Measurements from ENCODE around the gene GPD2. TPM values are rescaled to one million over a fixed set of nuclear protein-coding genes. Genes with fewer than 3 reads are reported as not detected.

Gene GPD2
- total and polyA plus RNA-seq, 12 donors = 4.5 to 33.8 (median 14.5) TPM

GRCh38 chr2:156513219-156513618, 77.0 kb downstream of the GPD2 start:
- no peak overlapping the region for H3K4me3 ChIP-seq
- no peaks in the 10 kb centered on the region for H3K9me3 ChIP-seq (replicated peaks in 1 of 3)
- H3K4me1 ChIP-seq (replicated peaks in 1 of 2) = no peaks in the 10 kb centered on the region
- no peaks in the 10 kb centered on the region for H3K27me3 ChIP-seq
- 85 to 95% (median 88%) methylated on average over 2 of the region's 2 CpGs for WGBS, 4 donors
- no peak for DNase-seq
- intact Hi-C loops (cut with DNase I) = no loop called here
- TF ChIP-seq POLR2A (IDR thresholded peaks at IDR 0.05) (no peak), CTCF (IDR thresholded peaks at IDR 0.05) (no peak)
- peaks cover 0 to 4% of the 10 kb centered on the region in 2 donors for H3K36me3 ChIP-seq (replicated peaks in 1 of 2)
- H3K27ac ChIP-seq = no peak overlapping the region

- no peaks in the 10 kb centered on the region for H3K9me3 ChIP-seq (replicated peaks in 1 of 3)
- peaks cover 0 to 4% of the 10 kb centered on the region in 2 donors for H3K36me3 ChIP-seq (replicated peaks in 1 of 2)
- H3K27ac ChIP-seq = no peak overlapping the region
- no peaks in the 10 kb centered on the region for H3K27me3 ChIP-seq
- TF ChIP-seq CTCF (IDR thresholded peaks at IDR 0.05) (no peak), POLR2A (IDR thresholded peaks at IDR 0.05) (no peak)
- no peaks in the 10 kb centered on the region for H3K4me1 ChIP-seq (replicated peaks in 1 of 2)
- intact Hi-C loops (cut with DNase I) = no loop called here
- DNase-seq = no peak
- no peak overlapping the region for H3K4me3 ChIP-seq
Measured at GRCh38 chr2:156517419-156517818, 81.2 kb downstream of the GPD2 start.

DNA sequence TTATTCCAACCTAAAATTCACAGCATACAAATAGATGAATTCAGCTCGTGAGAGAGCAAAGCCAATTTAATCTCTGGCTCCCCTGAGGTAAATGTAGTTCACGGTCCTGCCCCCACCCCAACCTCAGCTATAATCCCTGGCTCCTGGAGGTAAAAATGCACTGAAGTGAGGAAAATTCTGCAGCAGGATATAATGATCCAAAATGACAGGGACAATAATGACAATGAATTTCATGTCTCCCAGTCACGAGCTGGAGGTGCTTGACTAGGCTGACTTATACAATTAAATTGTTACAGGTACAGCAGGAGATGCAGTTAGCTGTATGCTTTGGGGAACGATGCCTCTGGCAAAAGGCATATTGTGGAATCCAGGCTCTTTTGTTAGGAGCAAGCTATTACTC, 82.0 kb downstream of the GPD2 start:
- DNase-seq = no peak
- 83 to 93% (median 91%) methylated on average over 4 of the region's 4 CpGs for WGBS, 4 donors
- Histone ChIP-seq H3K9me3 (replicated peaks in 1 of 3) (no peaks in the 10 kb centered on the region), H3K27me3 (no peaks in the 10 kb centered on the region), H3K27ac (no peak overlapping the region), H3K4me3 (no peak overlapping the region), H3K36me3 (replicated peaks in 1 of 2) (peaks cover 0 to 4% of the 10 kb centered on the region in 2 donors), H3K4me1 (replicated peaks in 1 of 2) (no peaks in the 10 kb centered on the region)
- intact Hi-C loops (cut with DNase I) = no loop called here
- TF ChIP-seq POLR2A (IDR thresholded peaks at IDR 0.05) (no peak), CTCF (IDR thresholded peaks at IDR 0.05) (no peak)

DNA sequence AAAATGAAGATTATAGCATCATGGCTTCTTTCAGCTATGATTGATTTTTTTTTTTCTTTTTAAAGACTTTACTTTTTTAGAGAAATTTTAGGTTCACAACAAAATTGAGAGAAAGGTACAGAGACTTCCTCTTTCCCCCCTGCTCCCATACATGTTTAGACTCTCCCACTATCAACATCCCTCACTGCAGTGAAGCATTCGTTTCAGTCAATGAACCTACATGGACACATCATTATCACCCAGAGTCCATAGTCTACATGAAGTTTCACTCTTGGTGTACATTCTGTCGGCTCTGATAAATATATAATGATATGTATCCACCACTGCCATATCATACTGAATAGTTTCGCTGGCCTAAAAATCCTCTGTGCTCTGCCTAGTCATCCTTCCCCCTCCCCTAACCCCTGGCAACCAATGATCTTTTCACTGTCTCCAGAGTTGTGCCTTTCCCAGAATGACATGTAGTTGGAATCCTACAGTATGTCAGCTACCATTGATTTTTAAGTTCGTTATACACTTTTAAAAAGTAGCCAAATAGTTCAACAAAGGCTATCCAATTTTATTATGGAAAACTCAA, 86.8 kb downstream of the GPD2 start:
- DNase-seq = no peak
- Histone ChIP-seq H3K27me3 (no peaks in the 10 kb centered on the region), H3K9me3 (replicated peaks in 1 of 3) (no peaks in the 10 kb centered on the region), H3K4me3 (no peak overlapping the region), H3K36me3 (replicated peaks in 1 of 2) (no peaks in the 10 kb centered on the region), H3K27ac (no peak overlapping the region), H3K4me1 (replicated peaks in 1 of 2) (no peaks in the 10 kb centered on the region)
- 96 to 99% (median 97%) methylated on average over 4 of the region's 4 CpGs for WGBS, 4 donors
- no peak for TF ChIP-seq POLR2A (IDR thresholded peaks at IDR 0.05)
- no peak for TF ChIP-seq CTCF (IDR thresholded peaks at IDR 0.05)
- intact Hi-C loops (cut with DNase I) = no loop called here
